H9 (cell line): ENCODE measurements around the gene ATAD2B. TPM values are rescaled to one million over a fixed set of nuclear protein-coding genes. Genes with fewer than 3 reads are reported as not detected.

Source experiments
- DNase-seq: peaks from one replicate; pipeline ENCODE4 v3.0.0-alpha.2; 2017
- H2AFZ ChIP-seq: one replicate; pipeline ENCODE4 v1.6.1; 2013; ENCODE audit warnings: mild to moderate bottlenecking, low read length, control low read depth, moderate library complexity
- H2AK5ac ChIP-seq: 2 replicates; pipeline ENCODE4 v1.6.1; 2013; ENCODE audit warnings: low read length, control low read depth, mixed read lengths; ENCODE audit not compliant: insufficient read length
- H2BK120ac ChIP-seq: one replicate; pipeline ENCODE4 v1.6.1; 2013; ENCODE audit warnings: low read depth, mild to moderate bottlenecking, low read length, control low read depth, inconsistent platforms; ENCODE audit not compliant: poor library complexity, severe bottlenecking
- H2BK12ac ChIP-seq: 2 replicates; pipeline ENCODE4 v1.6.1; 2013; ENCODE audit warnings: low read length, control low read depth, mixed read lengths, low read depth; ENCODE audit not compliant: insufficient read length
- H2BK15ac ChIP-seq: 2 replicates; pipeline ENCODE4 v1.6.1; 2013; ENCODE audit warnings: low read depth, low read length, control low read depth
- H2BK20ac ChIP-seq: one replicate; pipeline ENCODE4 v1.6.1; 2013; ENCODE audit warnings: low read depth, mild to moderate bottlenecking, low read length, control low read depth, inconsistent platforms; ENCODE audit not compliant: poor library complexity, severe bottlenecking
- H2BK5ac ChIP-seq: 2 replicates; pipeline ENCODE4 v1.6.1; 2013; ENCODE audit warnings: low read length, control low read depth, mixed read lengths; ENCODE audit not compliant: insufficient read length
- H3K14ac ChIP-seq: 2 replicates; pipeline ENCODE4 v1.6.1; 2013; ENCODE audit warnings: low read length, control low read depth; ENCODE audit not compliant: insufficient read depth
- H3K18ac ChIP-seq: 2 replicates; pipeline ENCODE4 v1.6.1; 2013; ENCODE audit warnings: low read depth, mild to moderate bottlenecking, mixed read lengths, low read length, control low read depth; ENCODE audit not compliant: insufficient read length
- H3K23ac ChIP-seq: 2 replicates; pipeline ENCODE4 v1.6.1; 2013; ENCODE audit warnings: low read length, control low read depth, mixed read lengths, low read depth; ENCODE audit not compliant: insufficient read length
- H3K23me2 ChIP-seq: 2 replicates; pipeline ENCODE4 v1.6.1; 2013; ENCODE audit warnings: low read depth, mild to moderate bottlenecking, mixed read lengths, low read length, control low read depth; ENCODE audit not compliant: insufficient read length, poor library complexity, severe bottlenecking
- H3K27ac ChIP-seq: 2 replicates; pipeline ENCODE4 v1.5.1; 2013; ENCODE audit warnings: low read length, control low read depth, mixed read lengths, low read depth; ENCODE audit not compliant: insufficient read length
- H3K27me3 ChIP-seq: 2 replicates; pipeline ENCODE4 v1.6.1; 2013; ENCODE audit warnings: low read length, control low read depth, inconsistent platforms; ENCODE audit not compliant: insufficient read depth
- H3K4ac ChIP-seq: 2 replicates; pipeline ENCODE4 v1.6.1; 2013; ENCODE audit warnings: low read depth, mild to moderate bottlenecking, control low read depth, inconsistent platforms, low read length, moderate library complexity
- H3K4me1 ChIP-seq: 2 replicates; pipeline ENCODE4 v1.6.1; 2013; ENCODE audit warnings: low read length, control low read depth, inconsistent platforms; ENCODE audit not compliant: insufficient read depth
- H3K4me2 ChIP-seq: 2 replicates; pipeline ENCODE4 v1.6.1; 2013; ENCODE audit warnings: low read length, control low read depth, mixed read lengths; ENCODE audit not compliant: insufficient read length, insufficient read depth
- H3K56ac ChIP-seq: 2 replicates; pipeline ENCODE4 v1.6.1; 2013; ENCODE audit warnings: low read depth, mild to moderate bottlenecking, mixed read lengths, low read length, control low read depth; ENCODE audit not compliant: insufficient read length
- H3K79me1 ChIP-seq: 2 replicates; pipeline ENCODE4 v1.6.1; 2013; ENCODE audit warnings: low read depth, mild to moderate bottlenecking, moderate library complexity, low read length, control low read depth, inconsistent platforms; ENCODE audit not compliant: insufficient read depth, poor library complexity, severe bottlenecking
- H3K79me2 ChIP-seq: 2 replicates; pipeline ENCODE4 v1.6.1; 2013; ENCODE audit warnings: low read length, control low read depth, inconsistent platforms; ENCODE audit not compliant: insufficient read depth
- H3K9ac ChIP-seq: 2 replicates; pipeline ENCODE4 v1.6.1; 2013; ENCODE audit warnings: low read length, control low read depth, mixed read lengths; ENCODE audit not compliant: insufficient read length; ENCODE audit errors: extremely low read depth
- H3K9me3 ChIP-seq: one replicate; pipeline ENCODE4 v1.6.1; 2013; ENCODE audit warnings: low read depth, low read length, inconsistent platforms; ENCODE audit not compliant: control insufficient read depth
- H3T11ph ChIP-seq: one replicate; pipeline ENCODE4 v1.6.1; 2013; ENCODE audit warnings: mild to moderate bottlenecking, low read length, control low read depth, inconsistent platforms
- H4K20me1 ChIP-seq: one replicate; pipeline ENCODE4 v1.6.1; 2013; ENCODE audit not compliant: control insufficient read depth, insufficient read length, insufficient read depth
- H4K5ac ChIP-seq: 2 replicates; pipeline ENCODE4 v1.6.1; 2013; ENCODE audit warnings: low read depth, mild to moderate bottlenecking, mixed read lengths, low read length, control low read depth; ENCODE audit not compliant: insufficient read length
- H4K8ac ChIP-seq: replicated peaks from 2 replicates; pipeline ENCODE4 v1.6.1; 2013; ENCODE audit warnings: low read length, control low read depth, mixed read lengths, low read depth; ENCODE audit not compliant: insufficient read length
- H4K91ac ChIP-seq: 2 replicates; pipeline ENCODE4 v1.6.1; 2013; ENCODE audit warnings: low read depth, mild to moderate bottlenecking, moderate library complexity, mixed read lengths, low read length, control low read depth; ENCODE audit not compliant: insufficient read length
- H3K27ac Mint-ChIP-seq, 3 experiments: 2 replicates in 2 of 3; 3 replicates in 1 of 3; pipeline ENCODE4 v1.8.0; 2020 to 2021; ENCODE audit warnings: mixed read lengths in 3 of 3, mild to moderate bottlenecking in 1 of 3, moderate library complexity in 1 of 3
- H3K27me3 Mint-ChIP-seq: 2 replicates; pipeline ENCODE4 v1.8.0; 2021; ENCODE audit warnings: low read depth, mild to moderate bottlenecking, moderate library complexity, mixed read lengths
- H3K36me3 Mint-ChIP-seq, 3 experiments: 2 replicates in 2 of 3; 3 replicates in 1 of 3; pipeline ENCODE4 v1.8.0; 2020 to 2021; ENCODE audit warnings: low read depth in 3 of 3, mixed read lengths in 3 of 3; ENCODE audit not compliant: insufficient read depth in 1 of 3
- H3K4me1 Mint-ChIP-seq, 2 experiments: 2 replicates each; pipeline ENCODE4 v1.8.0; 2020; ENCODE audit warnings: mixed read lengths in 2 of 2
- H3K4me3 Mint-ChIP-seq, 2 experiments: 2 replicates in 1 of 2; 3 replicates in 1 of 2; pipeline ENCODE4 v1.8.0; 2020 to 2021; ENCODE audit warnings: mild to moderate bottlenecking in 2 of 2, mixed read lengths in 2 of 2, moderate library complexity in 1 of 2
- H3K9me3 Mint-ChIP-seq, 2 experiments: 2 replicates in 1 of 2; 3 replicates in 1 of 2; pipeline ENCODE4 v1.8.0; 2020; ENCODE audit warnings: mild to moderate bottlenecking in 2 of 2, mixed read lengths in 2 of 2, moderate library complexity in 1 of 2
- CTCF ChIP-seq: fragments of 200-600 bp; sonication (generic); conservative IDR thresholded peaks from 3 replicates; pipeline ENCODE4 v1.8.0; 2021; ENCODE audit warnings: antibody characterized with exemption, mild to moderate bottlenecking
- WGBS: extraction: QIAGEN DNeasy Blood & Tissue Kit; methylation state at CpG from one replicate; pipeline ENCODE4 v1.1.7; 2013; ENCODE audit warnings: missing lambda C conversion rate, low lambda C conversion rate, mixed read lengths; ENCODE audit not compliant: insufficient read length; ENCODE audit errors: extremely low coverage; 5-methylcytosine and 5-hydroxymethylcytosine counted together
- total RNA-seq: library from RNA; stranded (reverse); gene quantifications from 2 replicates; pipeline ENCODE4 v1.2.1, GENCODE V29; 2021

The ATAD2B gene
- total RNA-seq, 1 experiment from 2014 or later: 21.4 TPM

GRCh38 chr2:23947350-23947749 is 20.4 kb upstream of the ATAD2B start:
- Histone ChIP-seq H3K4me2 (no peak overlapping the region), H2BK12ac (no peak overlapping the region), H3K27ac (no peak overlapping the region), H3K27me3 (no peaks in the 10 kb centered on the region), H3K4me1 (no peaks in the 10 kb centered on the region), H3K23ac (no peak overlapping the region), H3K56ac (no peak overlapping the region), H2BK5ac (no peak overlapping the region), H2BK15ac (no peak overlapping the region), H3K79me2 (no peaks in the 10 kb centered on the region; the same call in 1 of the 2 replicates), H2AFZ (no peak overlapping the region), H2BK20ac (no peak overlapping the region), H3K9ac (no peak overlapping the region), H3K18ac (no peak overlapping the region), H3K9me3 (no peaks in the 10 kb centered on the region), H3K79me1 (no peaks in the 10 kb centered on the region), H4K20me1 (no peaks in the 10 kb centered on the region), H2AK5ac (no peak overlapping the region), H4K91ac (no peak overlapping the region), H4K8ac (no peak overlapping the region), H4K5ac (no peak overlapping the region), H2BK120ac (no peak overlapping the region), H3T11ph (no peak overlapping the region), H3K23me2 (no peaks in the 10 kb centered on the region), H3K4ac (no peak overlapping the region), H3K14ac (no peak overlapping the region)
- Mint-ChIP-seq H3K27me3 (no peaks in the 10 kb centered on the region), H3K27ac (no peak overlapping the region), H3K4me3 (no peak overlapping the region), H3K36me3 (peaks cover 6 to 19% (median 13%) of the 10 kb centered on the region in 3 experiments; a peak in 6 of 7 replicates), H3K4me1 (peaks cover 12 to 19% of the 10 kb centered on the region in 2 experiments), H3K9me3 (no peaks in the 10 kb centered on the region)
- WGBS: no CpG with 5 or more reads among the region's 2 CpGs
- DNase-seq: no peak
- TF ChIP-seq CTCF: no peak
